A549 (cell line): ENCODE measurements around the gene SUV39H2. TPM values are rescaled to one million over a fixed set of nuclear protein-coding genes. Genes with fewer than 3 reads are reported as not detected.
"Not testable (repeated sequence)": the region's sequence is repeated elsewhere in the genome, so short reads cannot be mapped to it uniquely, and the experiment has no call there.

ENCODE experiments used
- ATAC-seq, 2 experiments: fragments of 200-7000 bp in 1 of 2; fragments of >200 bp in 1 of 2; cut with Nextera tagmentation in 1 of 2; cut with Tn5 transposase in 1 of 2; 3 replicates each; pipeline versions ENCODE4 v1.8.0 to v1.9.1; 2018 to 2020; ENCODE audit warnings: mild to moderate bottlenecking in 1 of 2, moderate library complexity in 1 of 2
- CTCF ChIA-PET: fragments of 300-600 bp; sonication (Branson Sonifier 250); formaldehyde crosslinking; extraction: SDS; loops from one replicate; lab custom pipeline; 2021; ENCODE audit warnings: antibody characterized with exemption, inconsistent platforms; lab: Yijun Ruan, JAX
- POLR2A ChIA-PET: fragments of 350-600 bp; formaldehyde crosslinking; extraction: SDS; loops from one replicate; lab custom pipeline; 2021; ENCODE audit warnings: antibody characterized with exemption, inconsistent platforms; lab: Yijun Ruan, JAX
- DNase-seq, 2 experiments: peaks; one replicate each; pipeline versions ENCODE4 v3.0.0 to v3.0.0-alpha.2; 2011 to 2016; ENCODE audit warnings: low read depth in 1 of 2, low spot score in 1 of 2
- FAIRE-seq: peaks from 2 replicates; lab custom pipeline; 2011; peaks lifted over from hg19 to GRCh38; lab: Jason Lieb, UNC
- H3K27ac ChIP-seq, 2 experiments: fragments of >200 bp; sonication (Bioruptor Twin); formaldehyde crosslinking; 3 replicates each; pipeline ENCODE4 v1.5.1; 2016 to 2017
- H3K4me1 ChIP-seq: fragments of >200 bp; sonication (Bioruptor Twin); formaldehyde crosslinking; 3 replicates; pipeline ENCODE4 v1.6.1; 2016
- H3K4me2 ChIP-seq: fragments of >200 bp; sonication (Bioruptor Twin); formaldehyde crosslinking; 3 replicates; pipeline ENCODE4 v1.6.1; 2016
- H3K4me3 ChIP-seq: fragments of >200 bp; sonication (Bioruptor Twin); formaldehyde crosslinking; 3 replicates; pipeline ENCODE4 v1.5.1; 2016
- H3K9me3 ChIP-seq: fragments of >200 bp; sonication (Bioruptor Twin); formaldehyde crosslinking; 3 replicates; pipeline ENCODE4 v1.6.1; 2016
- BHLHE40 ChIP-seq: IDR thresholded peaks from 2 replicates; pipeline ENCODE4 v1.6.1; 2012; ENCODE audit warnings: low read depth, low read length, inconsistent platforms
- CHD4 ChIP-seq: fragments of 200-600 bp; sonication (generic); IDR thresholded peaks from 2 replicates; pipeline ENCODE4 v1.6.1; 2016; ENCODE audit warnings: antibody characterized with exemption, mild to moderate bottlenecking, borderline replicate concordance
- EHF ChIP-seq: fragments of 250-450 bp; sonication (Bioruptor Pico); IDR thresholded peaks from 2 replicates; pipeline ENCODE4 v1.5.0; 2020; ENCODE audit warnings: mild to moderate bottlenecking
- EHMT2 ChIP-seq: fragments of 200-600 bp; sonication (generic); IDR thresholded peaks from 2 replicates; pipeline ENCODE4 v1.6.1; 2016; ENCODE audit warnings: antibody characterized with exemption, low read depth, mild to moderate bottlenecking, moderate library complexity
- ESRRA ChIP-seq: fragments of 150-350 bp; IDR thresholded peaks from 2 replicates; pipeline ENCODE4 v1.6.1; 2014; ENCODE audit warnings: mild to moderate bottlenecking, low read length, borderline replicate concordance
- FOSB ChIP-seq: fragments of 250-450 bp; sonication (Bioruptor Pico); IDR thresholded peaks from 2 replicates; pipeline ENCODE4 v1.5.0; 2020; ENCODE audit warnings: mild to moderate bottlenecking, moderate library complexity
- FOXS1 ChIP-seq: fragments of 250-450 bp; sonication (Bioruptor Pico); IDR thresholded peaks from 2 replicates; pipeline ENCODE4 v1.5.0; 2020; ENCODE audit warnings: mild to moderate bottlenecking, moderate library complexity
- HEYL ChIP-seq: fragments of 250-450 bp; sonication (Bioruptor Pico); IDR thresholded peaks from 2 replicates; pipeline ENCODE4 v1.8.0; 2021; ENCODE audit warnings: mild to moderate bottlenecking, moderate library complexity
- HOXA7 ChIP-seq: fragments of 250-450 bp; sonication (Bioruptor Pico); IDR thresholded peaks from 2 replicates; pipeline ENCODE4 v1.5.0; 2020; ENCODE audit warnings: mild to moderate bottlenecking, moderate library complexity
- KDM5A ChIP-seq: fragments of 200-600 bp; sonication (generic); IDR thresholded peaks from 2 replicates; pipeline ENCODE4 v1.6.1; 2016; ENCODE audit warnings: antibody characterized with exemption, mild to moderate bottlenecking
- MAFK ChIP-seq: fragments of 450-650 bp; IDR thresholded peaks from 2 replicates; pipeline ENCODE4 v1.6.1; 2014; ENCODE audit not compliant: partially characterized antibody
- MAZ ChIP-seq: fragments of 150-350 bp; IDR thresholded peaks from 2 replicates; pipeline ENCODE4 v1.6.1; 2014; ENCODE audit warnings: antibody characterized with exemption, low read depth, low read length, borderline replicate concordance
- MYC ChIP-seq: IDR thresholded peaks from 2 replicates; pipeline ENCODE4 v1.6.1; 2012; ENCODE audit warnings: mild to moderate bottlenecking, inconsistent platforms, low read length, improper control_type of control experiment, borderline replicate concordance
- PHF8 ChIP-seq: fragments of 200-600 bp; sonication (generic); IDR thresholded peaks from 2 replicates; pipeline ENCODE4 v1.6.1; 2016; ENCODE audit warnings: low read depth, mild to moderate bottlenecking, antibody characterized with exemption, moderate library complexity, borderline replicate concordance
- POLR2AphosphoS2 ChIP-seq: conservative IDR thresholded peaks from 2 replicates; pipeline ENCODE4 v1.6.1; 2012; ENCODE audit warnings: low read length, improper control_type of control experiment, inconsistent platforms
- RARB ChIP-seq: fragments of 250-450 bp; sonication (Bioruptor Pico); IDR thresholded peaks from 2 replicates; pipeline ENCODE4 v1.8.0; 2021; ENCODE audit warnings: mild to moderate bottlenecking, moderate library complexity
- RCOR1 ChIP-seq: fragments of 150-350 bp; IDR thresholded peaks from 2 replicates; pipeline ENCODE4 v1.6.1; 2014; ENCODE audit warnings: antibody characterized with exemption, low read length, low read depth
- RFX5 ChIP-seq: fragments of 450-650 bp; IDR thresholded peaks from 2 replicates; pipeline ENCODE4 v1.7.1; 2014; ENCODE audit warnings: antibody characterized with exemption, mild to moderate bottlenecking, moderate library complexity
- RNF2 ChIP-seq: fragments of 200-600 bp; sonication (generic); IDR thresholded peaks from 2 replicates; pipeline ENCODE4 v1.6.1; 2016; ENCODE audit warnings: low read depth, mild to moderate bottlenecking, antibody characterized with exemption, moderate library complexity, borderline replicate concordance
- SREBF2 ChIP-seq: fragments of 450-650 bp; IDR thresholded peaks from 2 replicates; pipeline ENCODE4 v1.6.1; 2014; ENCODE audit warnings: mild to moderate bottlenecking, moderate library complexity
- TFCP2L1 ChIP-seq: fragments of 250-450 bp; sonication (Bioruptor Pico); IDR thresholded peaks from 2 replicates; pipeline ENCODE4 v1.5.0; 2021; ENCODE audit warnings: mild to moderate bottlenecking
- ZC3H11A ChIP-seq: fragments of 450-650 bp; IDR thresholded peaks from 2 replicates; pipeline ENCODE4 v1.6.1; 2014; ENCODE audit warnings: antibody characterized with exemption, mild to moderate bottlenecking
- ZSCAN20 ChIP-seq: fragments of 250-450 bp; sonication (Bioruptor Pico); IDR thresholded peaks from 2 replicates; pipeline ENCODE4 v1.8.0; 2022; ENCODE audit warnings: mild to moderate bottlenecking, moderate library complexity
- WGBS: methylation state at CpG from one replicate; pipeline ENCODE4 v1.1.6; 2017; ENCODE audit errors: missing lambda C conversion rate; 5-methylcytosine and 5-hydroxymethylcytosine counted together
- polyA plus RNA-seq, 4 experiments: library from polyadenylated mRNA; depleted of rRNA in 3 of 4; stranded (reverse); fragments of >200 nt; fragmentation: RNase III in 1 of 4; extraction: RNeasy Plus Mini Kit Qiagen cat#74134 plus additional on column Dnase treatment in 1 of 4; gene quantifications; 2 replicates in 3 of 4; 3 replicates in 1 of 4; pipeline ENCODE4 v1.2.3, GENCODE V29; 2011 to 2017
- TF ChIP-seq, protein P1 (sequence below): fragments of 450-650 bp; IDR thresholded peaks from 2 replicates; pipeline ENCODE4 v1.6.1; 2014; ENCODE audit warnings: antibody characterized with exemption
- TF ChIP-seq, protein P2 (sequence below): fragments of >200 bp; sonication (Bioruptor Twin); formaldehyde crosslinking; IDR thresholded peaks from 2 replicates; pipeline ENCODE4 v1.6.1; 2016
- TF ChIP-seq, protein P3 (sequence below): fragments of 150-350 bp; IDR thresholded peaks from 2 replicates; pipeline ENCODE4 v1.6.1; 2014; ENCODE audit warnings: low read depth, mild to moderate bottlenecking, low read length
- TF ChIP-seq, protein P4 (sequence below): IDR thresholded peaks from 2 replicates; pipeline ENCODE4 v1.6.1; 2012
- TF ChIP-seq, protein P5 (sequence below): IDR thresholded peaks from 2 replicates; pipeline ENCODE4 v1.6.1; 2012

Gene SUV39H2
- polyA plus RNA-seq, 2 of the 4 experiments (the other 2 are of a cell fraction): 23.2 to 24.0 TPM

DNA sequence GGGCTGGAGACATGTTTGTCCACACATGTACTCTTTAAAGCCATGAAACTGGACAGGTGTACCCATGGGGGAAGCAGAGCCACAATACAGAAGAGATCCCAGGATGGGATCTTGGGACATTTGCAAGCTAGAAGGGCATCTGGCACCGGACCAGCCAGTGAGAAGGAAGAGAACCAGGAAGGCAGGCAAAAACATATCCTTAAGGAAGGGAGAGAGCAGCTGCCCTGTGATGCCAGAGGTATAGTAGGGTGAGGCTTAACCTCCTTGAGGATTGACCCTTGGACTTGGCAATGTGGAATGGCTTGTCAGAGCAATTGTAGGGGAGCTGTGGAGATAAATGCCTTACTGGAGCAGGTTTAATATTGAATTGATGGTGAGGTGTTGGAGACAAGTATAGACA, 17.9 kb upstream of the SUV39H2 start:
- ChIA-PET CTCF (interaction anchor here (1.0 kb wide), 1 partner anchor 11 kb away, joined by 3 read pairs; no protein-coding TSS in a partner anchor), POLR2A (no interaction called here)
- DNase-seq (no peak), FAIRE-seq (no peak), ATAC-seq (peak in 1 of 2 experiments; percentile 19; a peak in 1 of 6 replicates)
- H3K27ac ChIP-seq: no peak overlapping the region
- WGBS: 86% methylated on average over 1 of the region's 1 CpG
- H3K4me3 ChIP-seq: no peak overlapping the region
- H3K4me2 ChIP-seq: no peak overlapping the region
- H3K4me1 ChIP-seq: peaks cover 10% of the 10 kb centered on the region; the same call in 2 of the 3 replicates
- H3K9me3 ChIP-seq: no peaks in the 10 kb centered on the region
- TF ChIP-seq SREBF2 (no peak), MAFK (no peak), HOXA7 (CRISPR knock-in tag) (no peak), HEYL (CRISPR knock-in tag) (no peak), ZSCAN20 (no peak), TFCP2L1 (CRISPR knock-in tag) (no peak), FOXS1 (CRISPR knock-in tag) (no peak), BHLHE40 (no peak), RFX5 (no peak), EHMT2 (no peak), RCOR1 (no peak), ESRRA (no peak), RARB (CRISPR knock-in tag) (no peak), EHF (CRISPR knock-in tag) (no peak), PHF8 (no peak), MYC (no peak), FOSB (CRISPR knock-in tag) (no peak), KDM5A (no peak)
- TF ChIP-seq, protein P1, sequence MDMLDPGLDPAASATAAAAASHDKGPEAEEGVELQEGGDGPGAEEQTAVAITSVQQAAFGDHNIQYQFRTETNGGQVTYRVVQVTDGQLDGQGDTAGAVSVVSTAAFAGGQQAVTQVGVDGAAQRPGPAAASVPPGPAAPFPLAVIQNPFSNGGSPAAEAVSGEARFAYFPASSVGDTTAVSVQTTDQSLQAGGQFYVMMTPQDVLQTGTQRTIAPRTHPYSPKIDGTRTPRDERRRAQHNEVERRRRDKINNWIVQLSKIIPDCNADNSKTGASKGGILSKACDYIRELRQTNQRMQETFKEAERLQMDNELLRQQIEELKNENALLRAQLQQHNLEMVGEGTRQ: no peak
- TF ChIP-seq, all 56 proteins: peak for 0

DNA sequence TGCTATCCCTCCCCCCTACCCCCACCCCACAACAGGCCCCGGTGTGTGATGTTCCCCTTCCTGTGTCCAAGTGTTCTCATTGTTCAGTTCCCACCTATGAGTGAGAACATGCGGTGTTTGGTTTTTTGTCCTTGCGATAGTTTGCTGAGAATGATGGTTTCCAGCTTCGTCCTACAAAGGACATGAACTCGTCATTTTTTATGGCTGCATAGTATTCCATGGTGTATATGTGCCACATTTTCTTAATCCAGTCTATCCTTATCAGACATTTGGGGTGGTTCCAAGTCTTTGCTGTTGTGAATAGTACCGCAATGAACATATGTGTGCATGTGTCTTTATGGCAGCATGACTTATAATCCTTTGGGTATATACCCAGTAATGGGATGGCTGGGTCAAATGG, 14.2 kb upstream of the SUV39H2 start:
- H3K4me2 ChIP-seq, H3K27ac ChIP-seq, FAIRE-seq, H3K4me3 ChIP-seq, H3K4me1 ChIP-seq, H3K9me3 ChIP-seq, POLR2A ChIA-PET, ATAC-seq, DNase-seq: not testable (repeated sequence)
- 97% methylated on average over 5 of the region's 6 CpGs for WGBS
- CTCF ChIA-PET: interaction anchor here (2.0 kb wide), 1 partner anchor 10 kb away, joined by 5 read pairs; no protein-coding TSS in a partner anchor

DNA sequence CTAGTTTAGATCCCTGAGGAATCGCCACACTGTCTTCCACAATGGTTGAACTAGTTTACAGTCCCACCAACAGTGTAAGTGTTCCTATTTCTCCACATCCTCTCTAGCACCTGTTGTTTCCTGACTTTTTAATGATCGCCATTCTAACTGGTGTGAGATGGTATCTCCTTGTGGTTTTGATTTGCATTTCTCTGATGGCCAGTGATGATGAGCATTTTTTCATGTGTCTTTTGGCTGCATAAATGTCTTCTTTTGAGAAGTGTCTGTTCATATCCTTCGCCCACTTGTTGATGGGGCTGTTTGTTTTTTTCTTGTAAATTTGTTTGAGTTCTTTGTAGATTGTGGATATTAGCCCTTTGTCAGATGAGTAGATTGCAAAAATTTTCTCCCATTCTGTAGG, 13.8 kb upstream of the SUV39H2 start:
- not testable (repeated sequence) for FAIRE-seq, H3K4me3 ChIP-seq

DNA sequence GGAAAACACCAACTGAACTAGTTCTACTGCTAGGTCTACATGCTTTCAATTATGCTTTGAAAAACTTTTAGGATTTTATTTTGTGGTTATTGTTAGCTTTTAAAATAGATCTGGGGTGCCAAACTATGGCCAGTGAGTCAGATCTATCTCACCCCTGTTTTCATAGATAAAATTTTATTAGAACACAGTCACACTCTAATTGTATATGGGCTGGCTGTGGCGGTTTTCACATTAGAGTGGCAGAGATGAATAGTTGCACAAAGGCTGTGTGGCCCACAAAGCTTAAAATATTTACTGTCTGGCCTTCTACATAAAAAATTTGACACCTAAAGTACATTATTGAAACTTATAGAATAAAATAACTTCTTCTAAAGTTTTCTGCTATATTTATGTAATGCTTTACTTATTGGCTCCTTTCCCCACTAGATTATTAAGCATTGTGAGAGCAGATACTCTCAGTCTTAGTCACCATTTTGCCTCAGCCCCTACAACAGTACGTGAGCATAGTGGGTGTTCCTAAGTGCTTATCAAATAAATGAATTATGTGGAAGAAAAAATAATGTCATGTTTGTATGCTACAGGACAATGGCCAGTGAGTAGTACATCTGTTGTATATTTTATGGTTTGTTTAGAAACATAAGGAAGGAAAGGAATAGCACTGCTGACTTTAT, 5.4 kb upstream of the SUV39H2 start:
- FAIRE-seq (no peak), DNase-seq (no peak), ATAC-seq (no peak)
- H3K9me3 ChIP-seq: no peaks in the 10 kb centered on the region
- peaks cover 22% of the 10 kb centered on the region for H3K4me1 ChIP-seq
- H3K27ac ChIP-seq: no peak overlapping the region
- H3K4me2 ChIP-seq: no peak overlapping the region
- WGBS: 58% methylated on average over 2 of the region's 2 CpGs
- ChIA-PET POLR2A (no interaction called here), CTCF (interaction anchor here (1.1 to 2.2 kb wide), 2 partner anchors 10 to 98 kb away, joined by 3 to 5 read pairs; no protein-coding TSS in a partner anchor)
- H3K4me3 ChIP-seq: no peak overlapping the region
- TF ChIP-seq POLR2AphosphoS2: no peak
- TF ChIP-seq RFX5: no peak
- no peak for TF ChIP-seq RNF2
- TF ChIP-seq, protein P2, sequence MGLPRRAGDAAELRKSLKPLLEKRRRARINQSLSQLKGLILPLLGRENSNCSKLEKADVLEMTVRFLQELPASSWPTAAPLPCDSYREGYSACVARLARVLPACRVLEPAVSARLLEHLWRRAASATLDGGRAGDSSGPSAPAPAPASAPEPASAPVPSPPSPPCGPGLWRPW: no peak
- TF ChIP-seq PHF8: no peak
- TF ChIP-seq MAZ: no peak
- TF ChIP-seq ZC3H11A: no peak
- TF ChIP-seq, protein P3, sequence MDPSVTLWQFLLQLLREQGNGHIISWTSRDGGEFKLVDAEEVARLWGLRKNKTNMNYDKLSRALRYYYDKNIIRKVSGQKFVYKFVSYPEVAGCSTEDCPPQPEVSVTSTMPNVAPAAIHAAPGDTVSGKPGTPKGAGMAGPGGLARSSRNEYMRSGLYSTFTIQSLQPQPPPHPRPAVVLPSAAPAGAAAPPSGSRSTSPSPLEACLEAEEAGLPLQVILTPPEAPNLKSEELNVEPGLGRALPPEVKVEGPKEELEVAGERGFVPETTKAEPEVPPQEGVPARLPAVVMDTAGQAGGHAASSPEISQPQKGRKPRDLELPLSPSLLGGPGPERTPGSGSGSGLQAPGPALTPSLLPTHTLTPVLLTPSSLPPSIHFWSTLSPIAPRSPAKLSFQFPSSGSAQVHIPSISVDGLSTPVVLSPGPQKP: no peak
- TF ChIP-seq FOSB (CRISPR knock-in tag): no peak
- TF ChIP-seq MYC: no peak
- TF ChIP-seq CHD4: no peak
- TF ChIP-seq, protein P4, sequence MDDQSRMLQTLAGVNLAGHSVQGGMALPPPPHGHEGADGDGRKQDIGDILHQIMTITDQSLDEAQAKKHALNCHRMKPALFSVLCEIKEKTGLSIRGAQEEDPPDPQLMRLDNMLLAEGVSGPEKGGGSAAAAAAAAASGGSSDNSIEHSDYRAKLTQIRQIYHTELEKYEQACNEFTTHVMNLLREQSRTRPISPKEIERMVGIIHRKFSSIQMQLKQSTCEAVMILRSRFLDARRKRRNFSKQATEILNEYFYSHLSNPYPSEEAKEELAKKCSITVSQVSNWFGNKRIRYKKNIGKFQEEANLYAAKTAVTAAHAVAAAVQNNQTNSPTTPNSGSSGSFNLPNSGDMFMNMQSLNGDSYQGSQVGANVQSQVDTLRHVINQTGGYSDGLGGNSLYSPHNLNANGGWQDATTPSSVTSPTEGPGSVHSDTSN: no peak
- TF ChIP-seq, protein P5, sequence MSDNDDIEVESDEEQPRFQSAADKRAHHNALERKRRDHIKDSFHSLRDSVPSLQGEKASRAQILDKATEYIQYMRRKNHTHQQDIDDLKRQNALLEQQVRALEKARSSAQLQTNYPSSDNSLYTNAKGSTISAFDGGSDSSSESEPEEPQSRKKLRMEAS: no peak

More for the DNA sequence above, 13.8 kb upstream of the SUV39H2 start:
- H3K4me1 ChIP-seq, CTCF ChIA-PET, H3K4me2 ChIP-seq, ATAC-seq, POLR2A ChIA-PET, H3K9me3 ChIP-seq, H3K27ac ChIP-seq, DNase-seq: not testable (repeated sequence)
- 89% methylated on average over 3 of the region's 3 CpGs for WGBS
